Frontal cortex (tissue), 4 donors: ENCODE measurements around the gene CLDN1. TPM values are rescaled to one million over a fixed set of nuclear protein-coding genes. Genes with fewer than 3 reads are reported as not detected.

Experiments used
- DNase-seq, 2 donors: peaks; one replicate each; pipeline ENCODE4 v3.0.0; 2012; ENCODE audit warnings: low spot score in 2 of 2
- FAIRE-seq: peaks from 2 replicates; lab custom pipeline; 2012; peaks lifted over from hg19 to GRCh38; lab: Jason Lieb, UNC
- total RNA-seq: library from RNA; depleted of rRNA; stranded (reverse); fragments of >200 nt; gene quantifications from one replicate; pipeline ENCODE4 v1.2.3, GENCODE V29; 2014
- donor health status: control.
- donor health status: control.
- donor health status: control.

The CLDN1 gene
- total RNA-seq, 1 donor from 2014 or later = 4.1 TPM

DNA sequence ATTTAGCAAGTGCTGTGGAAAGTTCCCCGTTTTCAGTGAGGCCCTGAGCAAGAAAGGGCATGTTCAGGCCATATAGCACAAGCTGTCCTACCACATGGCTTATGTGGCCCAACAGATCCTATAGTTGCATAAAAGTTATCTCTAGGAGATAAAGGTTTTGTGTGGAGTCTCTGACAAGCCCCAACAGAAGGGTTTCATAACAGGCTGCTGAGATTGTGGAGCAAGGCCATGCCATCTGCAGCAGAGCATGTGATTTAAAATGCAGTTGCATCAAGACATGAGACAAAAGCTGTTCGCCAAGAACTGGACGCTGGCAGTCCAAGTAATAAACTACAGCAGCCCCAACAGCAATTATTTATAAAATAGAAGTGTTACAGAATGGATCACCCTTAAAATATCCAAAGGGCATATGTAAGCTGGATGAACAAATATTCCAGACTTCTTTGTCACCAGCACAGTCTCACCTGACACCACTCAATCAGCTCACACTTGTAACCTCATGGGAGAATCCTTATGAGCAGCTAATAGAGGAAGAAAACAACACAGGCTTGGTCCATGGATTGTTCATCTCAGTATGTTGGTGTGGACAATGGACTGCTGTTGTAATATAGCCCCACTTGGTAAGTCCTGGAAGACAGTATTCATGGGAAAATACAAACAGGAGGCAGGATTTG is 14.4 kb upstream of the CLDN1 start:
- FAIRE-seq (no peak), DNase-seq (no peak)

DNA sequence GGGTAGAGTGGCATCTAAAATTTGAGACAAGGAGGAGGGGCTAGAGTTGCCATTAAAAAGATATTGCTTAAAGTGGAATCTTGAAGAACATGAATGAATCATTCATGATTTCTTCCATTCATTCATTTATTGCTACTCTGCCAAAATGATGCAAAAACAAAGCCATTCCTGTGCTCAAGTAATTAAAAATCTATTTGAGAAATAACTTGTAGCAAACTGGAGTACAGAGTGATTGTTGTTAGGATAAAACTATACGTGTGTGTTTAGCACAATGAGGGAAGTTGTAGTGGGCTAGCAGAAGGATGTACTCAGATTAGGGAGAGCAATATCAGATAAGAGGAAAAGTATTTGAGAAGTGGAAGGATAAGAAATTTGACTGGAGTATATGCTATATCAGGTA is 11.7 kb upstream of the CLDN1 start:
- FAIRE-seq (no peak), DNase-seq (no peak)

DNA sequence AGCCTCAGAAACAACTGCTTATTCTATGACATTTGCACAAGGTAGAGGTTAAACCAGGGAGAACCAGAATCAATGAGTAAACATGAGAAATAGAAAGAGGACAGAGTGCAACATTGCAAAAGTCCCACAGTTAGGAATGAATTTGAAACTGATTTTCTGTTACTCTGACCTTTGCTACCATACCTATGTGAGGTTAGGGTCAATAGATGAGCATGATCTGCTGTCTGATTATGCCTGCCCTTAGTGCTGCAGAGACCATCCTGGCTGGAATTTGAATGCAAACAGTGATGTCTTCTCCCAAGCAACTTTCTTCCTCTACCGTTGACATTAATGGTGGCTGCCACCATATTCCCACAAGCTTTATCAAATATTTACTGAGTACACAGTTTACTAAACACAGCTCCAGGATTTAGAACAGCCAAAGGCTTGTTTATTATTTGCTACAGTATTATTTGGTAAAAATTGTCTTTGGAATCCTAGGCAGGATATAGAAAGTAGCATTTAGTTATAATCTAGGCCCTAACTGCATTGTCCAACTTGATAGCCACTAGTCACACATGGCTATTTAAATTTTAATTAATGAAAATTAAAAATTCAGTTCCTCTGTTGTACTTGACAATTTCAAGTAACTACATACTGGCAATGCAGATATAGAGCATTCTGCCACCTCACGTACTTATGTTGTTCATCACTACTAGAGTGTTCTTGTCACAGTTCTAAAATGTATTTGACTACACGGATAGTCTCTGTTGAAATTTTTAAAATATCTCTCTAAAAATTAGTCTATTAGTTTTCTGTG is 8.9 kb upstream of the CLDN1 start:
- DNase-seq = no peak
- no peak for FAIRE-seq

DNA sequence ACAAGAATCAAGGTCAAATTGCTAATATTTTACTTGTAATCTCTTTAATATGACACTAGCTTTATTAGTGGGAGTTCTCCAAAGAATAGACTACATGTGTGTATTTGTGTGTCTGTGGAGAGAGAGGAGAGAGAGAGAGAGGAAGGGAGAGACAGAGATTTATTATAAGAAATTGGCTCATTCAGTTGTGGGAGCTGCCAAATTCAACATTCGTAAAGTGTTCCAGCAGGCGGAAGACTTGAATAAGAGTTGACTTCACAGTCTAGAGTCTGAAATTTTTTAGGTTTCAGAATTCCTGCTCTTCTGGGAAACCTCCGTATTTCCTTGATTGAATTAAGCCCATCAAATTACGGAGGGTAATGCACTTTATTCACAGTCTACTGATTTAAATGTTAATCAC is 4.7 kb upstream of the CLDN1 start:
- no peak for FAIRE-seq
- no peak for DNase-seq

DNA sequence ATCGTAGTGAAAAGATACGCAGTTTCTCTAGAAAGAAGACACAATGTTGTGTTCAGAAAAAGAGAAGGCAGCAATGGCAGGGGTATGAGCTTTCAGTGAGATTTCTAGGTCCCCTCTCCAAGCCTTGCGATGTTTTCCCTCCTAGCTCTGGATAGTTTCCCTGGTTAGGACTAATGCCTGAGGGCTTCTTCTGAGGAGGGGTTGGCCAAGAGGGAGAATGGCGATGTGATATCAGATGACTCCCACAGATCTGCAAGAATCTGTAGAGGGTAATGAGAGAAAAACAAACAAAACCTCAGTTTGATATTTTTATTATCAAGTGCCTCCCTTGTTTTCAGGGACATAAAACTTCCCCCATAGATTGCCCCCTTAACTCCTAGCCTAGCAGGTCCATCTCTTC is 4.1 kb upstream of the CLDN1 start:
- no peak for DNase-seq
- no peak for FAIRE-seq

DNA sequence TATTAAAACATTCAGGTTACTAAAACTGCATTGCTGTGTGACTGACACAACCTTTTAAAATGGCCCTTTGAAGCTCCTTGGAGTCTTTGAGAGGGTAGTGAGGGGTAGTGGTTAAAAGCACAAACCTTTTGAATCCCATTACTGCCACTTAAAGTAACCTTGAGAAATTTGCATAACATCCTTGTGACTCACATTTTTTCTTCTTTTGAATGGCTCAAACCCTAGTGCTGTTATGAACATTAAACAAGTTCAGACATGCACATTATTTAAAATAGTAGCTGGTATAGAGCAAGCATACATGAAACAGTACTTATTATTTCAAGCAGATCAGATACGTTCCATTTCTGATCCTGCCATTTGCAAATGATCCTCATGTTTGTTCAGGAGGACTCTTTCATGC is 3.7 kb upstream of the CLDN1 start:
- FAIRE-seq (no peak), DNase-seq (no peak)

DNA sequence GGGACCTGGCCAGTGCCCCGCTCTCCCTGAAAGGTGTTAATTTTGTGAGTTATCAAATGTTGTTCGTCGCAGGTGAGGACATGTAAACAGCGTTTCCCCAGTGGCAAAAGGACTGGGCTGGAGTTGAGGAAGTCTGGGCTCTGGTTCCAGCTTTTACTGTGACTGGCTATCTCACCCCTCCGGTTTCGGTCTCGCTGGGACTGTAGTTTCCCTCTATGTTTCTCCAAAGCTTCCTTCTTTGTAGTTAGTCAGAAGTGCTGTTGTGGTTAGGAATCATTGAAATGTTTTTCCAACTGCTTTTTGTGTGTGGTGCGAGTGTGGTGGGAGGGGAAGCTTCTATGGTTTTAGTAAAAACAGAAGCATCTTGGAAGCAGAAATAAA is 990 bp upstream of the CLDN1 start:
- FAIRE-seq (no peak), DNase-seq (no peak)

DNA sequence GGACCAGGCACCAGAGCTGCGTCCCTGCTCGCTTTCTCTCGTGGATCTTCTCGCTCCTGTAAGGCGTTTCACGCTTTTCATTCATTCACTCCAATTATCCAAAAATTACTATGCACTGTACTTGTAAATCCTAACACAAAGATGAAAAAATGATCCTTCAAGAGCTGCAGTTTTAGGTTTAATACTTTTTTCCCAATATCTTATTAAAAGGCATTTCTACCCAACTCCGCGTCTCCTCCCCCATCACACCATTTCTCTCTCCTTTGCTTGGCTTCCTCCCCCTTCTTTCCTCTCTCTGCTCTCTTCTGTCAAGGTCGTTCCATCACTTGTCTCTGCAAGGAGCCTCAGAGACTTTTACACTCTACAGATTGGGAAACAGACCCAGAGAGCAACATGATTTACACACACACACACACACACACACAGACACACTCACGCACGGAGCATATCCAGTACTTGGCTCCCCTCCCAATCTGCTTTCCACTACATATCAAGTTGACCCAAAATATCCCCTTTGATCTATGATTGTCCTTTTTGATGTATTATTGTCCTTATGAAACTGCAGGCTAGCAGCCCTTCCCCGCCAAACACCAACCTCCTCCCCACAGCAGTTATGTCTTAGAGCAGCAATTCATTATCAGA is 479 bp upstream of the CLDN1 start:
- DNase-seq = peak in 1 of 2 donors; percentile 10
- FAIRE-seq = no peak

DNA sequence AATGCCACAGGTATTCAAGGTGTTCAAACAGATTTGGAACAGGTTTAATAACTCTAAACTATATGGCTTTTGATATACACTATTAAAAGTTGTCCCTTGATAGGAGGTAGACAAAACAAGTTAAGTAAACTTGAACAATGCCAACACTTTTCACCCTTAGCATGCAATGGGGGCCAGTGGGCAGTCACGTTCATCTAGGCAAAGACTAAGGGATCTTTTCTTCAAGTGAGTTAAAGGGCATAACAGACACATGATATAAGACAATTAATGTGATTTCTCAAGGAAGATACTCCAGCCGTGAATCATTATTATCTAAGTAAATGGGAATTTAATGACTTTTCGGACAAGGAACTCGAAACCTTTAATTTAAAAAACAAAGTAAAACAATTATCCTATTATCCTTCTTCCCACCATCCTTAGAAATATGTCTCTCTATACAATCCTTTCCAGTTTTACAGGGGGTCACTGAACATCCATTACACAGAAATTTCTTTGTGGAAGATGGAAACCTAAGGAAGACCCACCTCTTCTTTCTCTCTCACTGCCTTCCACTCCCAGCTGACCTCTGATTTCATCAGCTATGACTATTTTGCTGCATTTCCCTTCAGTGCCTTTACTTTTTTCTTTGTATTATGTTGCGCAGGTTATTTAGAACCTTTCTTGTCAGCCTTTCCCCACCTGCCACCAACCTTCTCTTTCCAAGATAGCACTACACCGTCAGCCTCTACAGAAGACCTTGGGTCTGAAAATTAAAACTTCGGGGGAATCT is 1.5 kb downstream of the CLDN1 start:
- DNase-seq (no peak), FAIRE-seq (no peak)

DNA sequence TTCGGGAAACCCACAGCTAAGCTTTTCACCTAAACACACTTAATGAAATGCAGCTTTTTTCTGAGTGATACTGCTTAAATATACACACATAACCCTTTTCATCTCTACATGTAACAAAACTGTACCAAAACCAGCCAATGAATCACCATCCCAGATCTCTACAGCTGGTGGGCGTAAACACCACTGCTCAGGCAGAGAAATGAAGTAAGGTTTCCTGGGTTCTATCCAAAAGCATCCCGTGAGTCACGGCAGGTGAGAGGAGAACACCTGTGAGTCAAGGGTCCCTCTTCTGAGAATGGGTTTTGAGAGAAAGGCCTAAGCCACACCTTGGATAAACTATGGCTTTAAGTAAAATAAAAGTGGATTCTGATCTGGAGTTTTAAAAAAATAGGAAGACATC is 2.6 kb downstream of the CLDN1 start:
- no peak for FAIRE-seq
- no peak for DNase-seq

DNA sequence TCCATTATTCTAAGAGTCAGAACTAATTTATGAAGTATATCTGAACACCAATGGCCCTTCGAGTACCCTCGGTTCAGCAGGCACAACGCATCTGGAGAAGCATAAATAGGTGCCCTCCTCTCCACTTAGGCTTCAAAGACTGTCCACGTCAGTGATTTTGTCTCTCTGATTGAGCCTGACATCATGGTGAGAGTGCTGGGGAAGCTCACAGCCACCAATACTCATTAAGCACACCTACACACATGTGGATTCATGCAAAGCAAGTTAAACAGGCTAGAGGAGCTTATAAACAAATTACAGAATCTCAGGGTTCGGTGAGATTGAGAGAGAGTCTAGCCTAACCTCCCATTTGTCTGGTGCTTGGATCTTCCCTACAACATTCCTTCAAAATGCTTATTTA is 3.6 kb downstream of the CLDN1 start:
- no peak for DNase-seq
- no peak for FAIRE-seq

DNA sequence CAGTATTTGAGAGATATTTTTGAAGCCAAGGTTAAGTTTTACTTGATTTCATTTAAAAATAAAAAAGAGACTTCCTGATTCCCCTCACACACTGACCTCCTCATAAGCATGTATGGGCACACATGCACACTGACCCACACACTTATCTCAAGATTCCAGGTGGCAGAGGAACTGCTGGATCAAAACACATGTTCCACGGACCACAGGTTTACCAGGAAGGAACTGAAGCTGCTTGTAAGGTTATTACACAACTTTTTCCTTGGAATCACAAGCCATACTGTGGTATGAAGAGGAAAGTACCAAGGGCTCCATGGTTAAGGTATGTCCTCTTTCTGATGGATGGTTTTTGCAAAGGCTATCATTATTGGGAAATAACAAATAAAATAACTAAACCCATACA is 7.5 kb downstream of the CLDN1 start:
- DNase-seq (no peak), FAIRE-seq (no peak)

DNA sequence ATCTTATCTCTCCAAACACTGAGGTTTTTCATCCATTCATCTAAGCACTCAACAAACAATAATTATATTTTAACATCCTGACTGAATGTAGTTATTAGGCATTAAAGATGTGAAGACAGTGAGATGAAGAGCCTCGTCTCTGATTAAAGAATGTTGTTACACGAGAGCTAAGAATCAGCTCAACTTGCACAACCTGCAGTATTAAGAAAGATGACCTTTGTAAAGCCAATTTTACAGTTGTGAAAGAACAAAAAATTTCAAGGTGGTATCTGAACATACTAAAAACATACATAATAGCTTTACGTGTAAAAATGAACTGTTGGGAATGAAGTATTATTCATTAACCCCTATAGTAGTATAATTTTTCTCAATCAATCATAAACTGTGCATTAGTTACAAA is 12.8 kb downstream of the CLDN1 start:
- DNase-seq (no peak), FAIRE-seq (no peak)

DNA sequence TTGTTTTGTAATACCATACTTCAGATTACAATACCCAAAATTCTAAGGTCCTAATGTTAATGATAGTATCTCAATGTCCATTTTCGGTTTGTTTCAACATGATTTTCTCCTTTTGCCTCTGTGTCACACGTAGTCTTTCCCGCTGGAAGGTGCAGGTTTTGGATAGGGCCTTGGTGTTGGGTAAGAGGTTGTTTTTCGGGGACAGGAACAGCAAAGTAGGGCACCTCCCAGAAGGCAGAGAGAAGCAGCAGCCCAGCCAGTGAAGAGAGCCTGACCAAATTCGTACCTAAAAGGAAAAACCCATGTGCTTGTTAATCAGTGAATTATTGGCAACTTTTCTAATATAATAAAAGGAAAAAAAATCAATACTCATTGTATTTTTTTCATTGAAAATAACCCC is 14.1 kb downstream of the CLDN1 start:
- no peak for DNase-seq
- no peak for FAIRE-seq

DNA sequence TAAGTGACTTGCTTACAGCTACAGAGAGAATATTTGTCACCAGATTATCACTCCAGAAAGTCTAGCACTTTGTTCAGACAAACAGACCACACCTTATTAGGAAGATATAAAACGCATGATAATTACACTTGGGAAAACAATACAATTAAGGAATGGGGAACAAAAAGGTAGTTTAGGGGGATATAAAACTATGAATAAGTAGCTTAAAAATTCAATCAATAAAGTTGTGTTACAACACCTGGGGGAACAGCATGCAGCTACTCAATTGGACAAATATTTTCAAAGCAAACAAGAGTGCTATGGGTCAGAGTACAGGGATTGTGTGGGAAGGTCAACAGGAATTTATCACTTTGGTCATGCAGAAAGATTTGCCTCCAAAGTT is 15.1 kb downstream of the CLDN1 start:
- no peak for FAIRE-seq
- no peak for DNase-seq

DNA sequence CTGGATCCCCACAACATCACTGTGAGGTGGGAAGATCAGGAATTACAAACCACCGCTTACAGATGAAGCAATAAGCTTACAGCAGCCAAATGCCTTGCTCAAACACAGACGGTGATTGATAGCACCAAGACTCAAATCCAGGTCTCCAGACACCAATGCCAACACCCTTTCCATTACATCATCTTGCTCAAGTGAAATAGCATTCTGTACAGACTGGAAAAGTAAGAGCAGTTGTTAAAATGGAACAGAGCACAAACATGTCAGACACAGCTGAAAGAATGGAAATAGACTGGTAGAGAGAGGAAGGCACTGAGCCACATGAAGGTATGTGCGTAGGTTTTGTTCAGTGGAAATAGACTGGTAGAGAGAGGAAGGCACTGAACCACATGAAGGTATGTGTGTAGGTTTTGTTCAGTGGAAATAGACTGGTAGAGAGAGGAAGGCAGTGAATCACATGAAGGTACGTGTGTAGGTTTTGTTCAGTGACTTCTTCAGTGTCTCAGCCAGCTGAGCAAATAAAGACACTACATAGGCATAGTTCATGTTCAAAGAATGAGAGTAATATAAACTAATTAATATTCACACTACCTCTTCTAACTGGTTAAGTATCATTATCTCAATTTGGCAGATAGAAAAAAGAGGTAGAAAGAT is 15.6 kb downstream of the CLDN1 start:
- FAIRE-seq (no peak), DNase-seq (no peak)

DNA sequence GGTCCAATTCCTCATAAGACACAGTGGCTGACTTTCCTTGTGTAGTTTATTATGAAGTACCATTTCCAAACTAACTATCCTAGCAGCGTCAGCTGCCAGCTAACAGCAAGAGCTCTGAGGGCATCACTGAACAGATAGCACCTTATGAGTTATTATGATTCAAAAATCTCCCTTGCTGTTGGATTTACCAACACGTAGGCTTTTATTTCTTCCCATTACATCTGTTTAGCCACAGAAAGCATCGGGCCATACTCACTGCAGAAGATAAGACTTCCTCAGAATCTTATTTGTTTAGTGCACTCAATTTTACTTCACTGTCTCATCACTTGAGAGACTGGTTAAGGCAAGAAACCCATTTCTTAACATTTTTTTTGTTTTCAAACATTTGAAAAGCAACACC is 16.2 kb downstream of the CLDN1 start:
- no peak for FAIRE-seq

DNA sequence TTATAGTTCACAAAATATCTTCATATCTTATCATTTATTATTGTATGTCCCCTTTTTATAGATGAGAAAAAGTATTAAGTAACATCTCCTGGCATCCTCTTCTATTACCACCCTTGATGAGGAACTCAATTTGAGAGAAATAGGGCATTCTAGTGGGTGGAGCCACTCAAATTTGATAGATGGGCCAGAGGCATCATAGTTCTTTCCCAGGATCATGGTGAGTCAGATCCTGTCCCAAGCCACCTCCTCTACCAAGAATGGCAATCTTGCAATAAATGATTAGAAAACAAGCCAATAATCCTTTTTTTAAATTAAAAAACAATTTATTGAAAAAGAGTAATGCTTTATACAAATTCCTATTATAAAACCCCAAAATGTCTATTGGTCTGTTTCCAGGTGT is 16.8 kb downstream of the CLDN1 start:
- DNase-seq (no peak), FAIRE-seq (no peak)

More for the DNA sequence above, 16.2 kb downstream of the CLDN1 start:
- no peak for DNase-seq

DNA sequence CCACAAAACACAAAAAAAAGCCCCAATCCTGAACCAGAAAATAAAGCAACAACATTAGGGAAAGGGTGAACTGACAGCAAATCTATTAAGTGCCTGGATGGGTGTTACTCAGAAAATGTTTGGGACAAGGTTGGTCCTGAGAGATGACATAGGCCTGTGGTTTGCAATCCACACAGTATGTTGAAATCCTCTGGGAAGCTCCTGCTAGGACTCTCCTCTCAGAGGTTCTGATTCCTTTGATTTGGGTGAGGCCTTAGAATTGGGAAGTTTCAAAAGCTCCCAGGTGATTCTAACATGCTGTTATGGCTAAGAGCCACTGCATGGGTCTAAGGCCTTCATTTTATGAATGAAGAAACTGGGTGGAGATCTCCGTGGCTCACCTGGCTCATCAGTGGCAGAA is 18.4 kb downstream of the CLDN1 start:
- FAIRE-seq (no peak), DNase-seq (no peak)

DNA sequence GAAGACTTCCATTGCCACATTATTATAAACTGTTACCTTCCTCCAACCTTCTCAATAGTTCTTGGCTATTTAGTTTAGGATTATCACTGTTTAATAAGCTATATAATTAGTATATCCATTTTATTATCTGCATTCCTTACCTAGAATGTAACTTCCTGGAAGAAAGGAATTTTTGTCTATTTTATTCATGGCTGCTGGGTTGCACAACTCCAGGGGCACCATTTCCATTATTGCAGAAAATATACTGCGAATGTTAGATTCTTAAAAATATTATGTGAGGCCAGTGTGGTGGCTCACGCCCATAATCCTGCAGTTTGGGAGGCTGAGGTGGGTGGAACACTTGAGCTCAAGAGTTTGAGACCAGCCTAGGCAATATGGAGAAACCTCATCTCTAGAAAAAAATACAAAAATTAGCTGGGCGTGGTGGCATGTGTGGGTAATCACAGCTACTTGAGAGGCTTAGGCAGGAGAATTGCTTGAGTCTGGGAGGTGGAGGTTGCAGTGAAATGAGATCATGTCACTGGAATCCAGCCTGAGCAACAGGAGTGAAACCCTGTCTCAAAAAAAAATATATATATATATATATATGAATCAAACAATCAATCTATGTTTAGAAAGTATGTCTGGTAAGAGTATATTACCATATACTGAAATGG is 19.9 kb downstream of the CLDN1 start:
- FAIRE-seq (no peak), DNase-seq (no peak)
